A673 (cell line): ENCODE measurements around the gene TOR2A.

ENCODE experiments used
- CTCF ChIP-seq: fragments of 300-800, 200-600 bp; sonication (generic); conservative IDR thresholded peaks from 2 replicates; pipeline ENCODE4 v1.5.1; 2017; ENCODE audit warnings: low read depth, mild to moderate bottlenecking, antibody characterized with exemption, low read length, moderate library complexity, mixed read lengths
- EZH2 ChIP-seq: fragments of 200-600 bp; sonication (generic); IDR thresholded peaks from 2 replicates; pipeline ENCODE4 v1.6.1; 2017; ENCODE audit warnings: borderline replicate concordance, low read depth, mild to moderate bottlenecking, mixed read lengths, antibody characterized with exemption, low read length; ENCODE audit not compliant: poor library complexity, severe bottlenecking

- TF ChIP-seq CTCF (no peak), EZH2 (no peak)
Observed at GRCh38 chr9:127708952-127709587, 26.0 kb downstream of the TOR2A start.
